Transverse colon (tissue), 4 donors: ENCODE measurements around the gene PEAK3. TPM values are rescaled to one million over a fixed set of nuclear protein-coding genes. Genes with fewer than 3 reads are reported as not detected.
A peak's percentile ranks its signal among the peaks of the same experiment; 100 is the strongest.

ENCODE experiments used
- DNase-seq: peaks from one replicate; pipeline ENCODE4 v3.0.0-alpha.2; 2019
- H3K27ac ChIP-seq, 4 donors: fragments of 200-600 bp; sonication (generic); 2 replicates each; pipeline ENCODE4 v1.5.1; 2016 to 2018; ENCODE audit warnings: inconsistent platforms in 4 of 4
- H3K27me3 ChIP-seq: fragments of 200-600 bp; sonication (generic); 2 replicates; pipeline ENCODE4 v1.5.1; 2017; ENCODE audit warnings: inconsistent platforms
- H3K36me3 ChIP-seq, 4 donors: fragments of 200-600 bp; sonication (generic); 2 replicates each; pipeline ENCODE4 v1.5.1; 2017 to 2019; ENCODE audit warnings: inconsistent platforms in 4 of 4
- H3K4me1 ChIP-seq, 4 donors: fragments of 200-600 bp; sonication (generic); 2 replicates each; pipeline ENCODE4 v1.5.1; 2017 to 2020; ENCODE audit warnings: inconsistent platforms in 4 of 4
- H3K4me3 ChIP-seq, 4 donors: fragments of 200-600 bp; sonication (generic); 1 replicate in 1 of 4; 2 replicates in 3 of 4; pipeline versions ENCODE4 v1.5.1 to v1.6.1; 2017 to 2019; ENCODE audit warnings: inconsistent platforms in 4 of 4
- H3K9me3 ChIP-seq, 2 donors: fragments of 200-600 bp; sonication (generic); 2 replicates each; pipeline ENCODE4 v1.5.1; 2017 to 2019; ENCODE audit warnings: inconsistent platforms in 2 of 2
- EP300 ChIP-seq: sonication (generic); formaldehyde crosslinking; IDR thresholded peaks from one replicate; pipeline ENCODE4 v1.6.1; 2017; ENCODE audit warnings: antibody characterized with exemption, low read depth
- POLR2A ChIP-seq: fragments of 450-650 bp; IDR thresholded peaks from one replicate; pipeline ENCODE4 v1.6.1; 2016; ENCODE audit warnings: antibody characterized with exemption, mild to moderate bottlenecking, moderate library complexity
- POLR2AphosphoS5 ChIP-seq, 3 donors: sonication (generic); formaldehyde crosslinking; IDR thresholded peaks; one replicate each; pipeline ENCODE4 v1.6.1; 2016; ENCODE audit warnings: antibody characterized with exemption in 3 of 3
- WGBS, 2 donors: methylation state at CpG; one replicate each; pipeline ENCODE4 v1.1.5; 2018; ENCODE audit warnings: low coverage in 1 of 2; 5-methylcytosine and 5-hydroxymethylcytosine counted together
- in situ Hi-C, 4 donors: fragments of 200-750 bp; cut with MboI; loops; one replicate each; pipeline versions ENCODE4 v1.15.0 to v1.15.1; 2017; ENCODE audit warnings: low sequenced_read_pairs in 3 of 4, low pct_ligation_motif_present in 1 of 4, low pct_unique_long_range_greater_than_20kb in 1 of 4
- intact Hi-C: fragments of 100-400 bp; cut with DNase I; formaldehyde crosslinking; loops from one replicate; pipeline ENCODE4 v1.15.1; 2023; ENCODE audit warnings: low total_unique reads
- total RNA-seq, 4 donors: library from RNA; depleted of rRNA; stranded (reverse); fragments of >200 nt; gene quantifications; one replicate each; pipeline ENCODE4 v1.1.0, GENCODE V29; 2016
- TF ChIP-seq, protein P1 (sequence below), 5 experiments: fragments of 200-600 bp in 3 of 5; fragments of 450-650 bp in 2 of 5; sonication (generic) in 3 of 5; IDR thresholded peaks; 1 replicate in 2 of 5; 2 replicates in 3 of 5; pipeline ENCODE4 v1.5.1; 2016 to 2017; ENCODE audit warnings: antibody characterized with exemption in 5 of 5, inconsistent platforms in 3 of 5, mild to moderate bottlenecking in 2 of 5, moderate library complexity in 1 of 5

Gene PEAK3
- total RNA-seq, 4 donors from 2014 or later = 0.27 to 1.1 (median 1.1) TPM; not detected in 1

- in situ Hi-C loops (no loop called here), intact Hi-C loops (no loop called here)
- no peaks in the 10 kb centered on the region for H3K9me3 ChIP-seq
- no peak overlapping the region for H3K27ac ChIP-seq
- peaks cover 3 to 11% (median 9%) of the 10 kb centered on the region in 4 donors for H3K4me1 ChIP-seq
- no peak for TF ChIP-seq POLR2A
- TF ChIP-seq, protein P1, sequence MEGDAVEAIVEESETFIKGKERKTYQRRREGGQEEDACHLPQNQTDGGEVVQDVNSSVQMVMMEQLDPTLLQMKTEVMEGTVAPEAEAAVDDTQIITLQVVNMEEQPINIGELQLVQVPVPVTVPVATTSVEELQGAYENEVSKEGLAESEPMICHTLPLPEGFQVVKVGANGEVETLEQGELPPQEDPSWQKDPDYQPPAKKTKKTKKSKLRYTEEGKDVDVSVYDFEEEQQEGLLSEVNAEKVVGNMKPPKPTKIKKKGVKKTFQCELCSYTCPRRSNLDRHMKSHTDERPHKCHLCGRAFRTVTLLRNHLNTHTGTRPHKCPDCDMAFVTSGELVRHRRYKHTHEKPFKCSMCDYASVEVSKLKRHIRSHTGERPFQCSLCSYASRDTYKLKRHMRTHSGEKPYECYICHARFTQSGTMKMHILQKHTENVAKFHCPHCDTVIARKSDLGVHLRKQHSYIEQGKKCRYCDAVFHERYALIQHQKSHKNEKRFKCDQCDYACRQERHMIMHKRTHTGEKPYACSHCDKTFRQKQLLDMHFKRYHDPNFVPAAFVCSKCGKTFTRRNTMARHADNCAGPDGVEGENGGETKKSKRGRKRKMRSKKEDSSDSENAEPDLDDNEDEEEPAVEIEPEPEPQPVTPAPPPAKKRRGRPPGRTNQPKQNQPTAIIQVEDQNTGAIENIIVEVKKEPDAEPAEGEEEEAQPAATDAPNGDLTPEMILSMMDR (IDR thresholded peaks at IDR 0.05) = no peak
- TF ChIP-seq EP300 = no peak
- no peak for TF ChIP-seq POLR2AphosphoS5 (IDR thresholded peaks at IDR 0.05)
- WGBS, 2 donors = 93 to 98% methylated on average over 14 to 40 of the region's 45 CpGs
- no peak overlapping the region for H3K4me3 ChIP-seq
- no peaks in the 10 kb centered on the region for H3K27me3 ChIP-seq
- no peak for DNase-seq
- peaks cover 0 to 25% (median 8%) of the 10 kb centered on the region in 4 donors for H3K36me3 ChIP-seq
Observed at GRCh38 chr19:2229103-2230032, 52.6 kb downstream of the PEAK3 start.

- 91 to 92% methylated on average over 5 to 40 of the region's 48 CpGs for WGBS, 2 donors
- no peaks in the 10 kb centered on the region for H3K27me3 ChIP-seq
- no peak overlapping the region for H3K4me3 ChIP-seq
- H3K36me3 ChIP-seq = peaks cover 0 to 24% (median 8%) of the 10 kb centered on the region in 4 donors
- intact Hi-C loops = no loop called here
- H3K4me1 ChIP-seq = peaks cover 0 to 1% (median 0%) of the 10 kb centered on the region in 4 donors
- no peaks in the 10 kb centered on the region for H3K9me3 ChIP-seq
- peak overlapping the region in 1 of 4 donors; percentile 29 for H3K27ac ChIP-seq
- TF ChIP-seq POLR2A = no peak
- TF ChIP-seq, protein P1 (IDR thresholded peaks at IDR 0.05) = no peak
- TF ChIP-seq EP300 = no peak
- no peak for TF ChIP-seq POLR2AphosphoS5 (IDR thresholded peaks at IDR 0.05)
- DNase-seq = no peak
- in situ Hi-C loops = no loop called here
Observed at GRCh38 chr19:2228157-2229030, 53.6 kb downstream of the PEAK3 start.

GRCh38 chr19:2227415-2228156 lies 54.4 kb downstream of the PEAK3 start:
- H3K4me3 ChIP-seq = no peak overlapping the region
- H3K27me3 ChIP-seq = no peaks in the 10 kb centered on the region
- intact Hi-C loops = no loop called here
- H3K36me3 ChIP-seq = peaks cover 0 to 20% (median 8%) of the 10 kb centered on the region in 4 donors
- TF ChIP-seq POLR2A = no peak
- TF ChIP-seq POLR2AphosphoS5 (IDR thresholded peaks at IDR 0.05) = no peak
- TF ChIP-seq, protein P1 (IDR thresholded peaks at IDR 0.05) = no peak
- TF ChIP-seq EP300 = no peak
- H3K4me1 ChIP-seq = no peaks in the 10 kb centered on the region
- peak overlapping the region in 2 of 4 donors; percentile 29 to 30 for H3K27ac ChIP-seq
- in situ Hi-C loops = no loop called here
- WGBS, 2 donors = 88% methylated on average over 67 of the region's 67 CpGs; no CpG with 5 or more reads in 1 of the 2 donors
- H3K9me3 ChIP-seq = no peaks in the 10 kb centered on the region
- DNase-seq = peak; percentile 71
